Measurements from ENCODE around the gene NLE1.

GRCh38 chr17:35169835-35170363 is 27.8 kb upstream of the NLE1 start:
- TF ChIP-seq CTCF (IDR thresholded peaks at IDR 0.05) (no peak), REST (IDR thresholded peaks at IDR 0.05; ENCODE audit: insufficient read depth in 1 of 2, low read depth in 2 of 2, low read length in 1 of 2) (no peak)
